ENCODE measurements around the gene PPP1R3G. TPM values are rescaled to one million over a fixed set of nuclear protein-coding genes. Genes with fewer than 3 reads are reported as not detected.

Gene PPP1R3G
- total RNA-seq, 1 donor from 2014 or later = not detected

- intact Hi-C loops (cut with micrococcal nuclease) = no loop called here
These were observed 13.9 kb upstream of the PPP1R3G start for GRCh38 chr6:5071216-5071615.

GRCh38 chr6:5072440-5072839 is 12.7 kb upstream of the PPP1R3G start:
- intact Hi-C loops (cut with micrococcal nuclease) = no loop called here

GRCh38 chr6:5073992-5074391 is 11.1 kb upstream of the PPP1R3G start:
- intact Hi-C loops (cut with micrococcal nuclease) = no loop called here

- intact Hi-C loops (cut with micrococcal nuclease) = no loop called here
These were observed 8.2 kb upstream of the PPP1R3G start for GRCh38 chr6:5076931-5077330.

GRCh38 chr6:5078121-5078669 is 6.9 kb upstream of the PPP1R3G start:
- intact Hi-C loops (cut with micrococcal nuclease) = no loop called here

GRCh38 chr6:5079692-5080091 is 5.4 kb upstream of the PPP1R3G start:
- intact Hi-C loops (cut with micrococcal nuclease) = loop anchor here (10.0 kb wide), 1 partner anchor 925 kb away; the partner anchor contains the start of gene NRN1

GRCh38 chr6:5080574-5080973 is 4.6 kb upstream of the PPP1R3G start:
- intact Hi-C loops (cut with micrococcal nuclease) = loop anchor here (10.0 kb wide), 1 partner anchor 924 kb away; the partner anchor contains the start of gene NRN1

DNA sequence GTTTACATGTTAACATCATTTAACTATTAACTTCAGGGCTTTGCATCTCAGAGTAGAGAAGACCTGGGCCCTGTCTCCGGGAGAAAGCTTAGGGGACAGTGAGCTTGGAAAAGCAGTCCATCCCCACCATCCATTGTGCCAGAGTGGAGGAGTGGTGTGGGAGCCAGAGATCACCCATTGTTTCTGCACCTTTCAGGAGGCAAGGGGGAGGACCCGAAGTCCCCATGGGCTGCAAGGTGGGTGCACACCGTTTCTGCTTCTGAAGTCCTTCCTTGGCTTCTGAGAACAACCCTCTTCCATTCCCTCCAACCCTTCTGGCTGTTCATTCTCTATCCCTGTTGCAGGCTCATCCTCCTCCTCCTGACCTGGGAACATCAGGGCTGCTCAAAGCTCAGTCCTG is 4.0 kb upstream of the PPP1R3G start:
- intact Hi-C loops (cut with micrococcal nuclease) = loop anchor here (10.0 kb wide), 1 partner anchor 924 kb away; the partner anchor contains the start of gene NRN1

DNA sequence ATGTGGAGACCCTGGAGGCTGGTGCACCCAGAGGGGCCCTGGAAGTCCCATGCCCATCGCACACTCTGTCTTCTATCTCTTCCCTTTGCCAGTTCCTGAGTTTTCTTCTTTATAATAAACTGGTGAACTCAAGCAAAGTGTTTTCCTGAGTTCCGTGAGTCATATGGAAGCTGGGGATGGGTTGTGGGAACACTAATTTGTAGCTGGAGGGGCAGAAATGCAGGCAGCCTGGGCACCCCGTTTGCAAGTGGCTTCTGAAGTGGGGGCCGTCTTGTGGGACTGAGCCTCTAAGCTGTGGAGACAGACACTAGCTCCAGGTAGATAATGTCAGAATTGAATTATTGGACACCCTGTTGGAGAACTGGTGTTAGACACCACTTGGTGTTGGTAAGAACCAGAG is 3.2 kb upstream of the PPP1R3G start:
- intact Hi-C loops (cut with micrococcal nuclease) = loop anchor here (10.0 kb wide), 1 partner anchor 923 kb away; the partner anchor contains the start of gene NRN1

- intact Hi-C loops (cut with micrococcal nuclease) = loop anchor here (10.0 kb wide), 1 partner anchor 922 kb away; the partner anchor contains the start of gene NRN1
These were observed 2.4 kb upstream of the PPP1R3G start for GRCh38 chr6:5082487-5083306.

DNA sequence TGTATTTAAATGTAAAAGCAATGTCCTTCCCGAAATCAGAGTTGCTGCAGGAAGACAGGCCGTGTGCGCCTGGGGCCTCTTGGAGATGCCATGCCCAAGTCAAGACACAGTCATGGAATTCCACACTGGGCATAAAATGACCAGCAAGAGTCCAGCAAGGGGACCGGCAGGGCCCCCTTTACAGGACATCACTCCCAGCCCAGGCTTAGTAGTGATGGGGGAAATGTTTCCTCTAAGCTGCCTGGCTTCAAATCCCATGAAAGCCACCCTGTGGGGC is 1.9 kb upstream of the PPP1R3G start:
- intact Hi-C loops (cut with micrococcal nuclease) = loop anchor here (10.0 kb wide), 1 partner anchor 922 kb away; the partner anchor contains the start of gene NRN1

GRCh38 chr6:5083813-5084359 is 1.3 kb upstream of the PPP1R3G start:
- intact Hi-C loops (cut with micrococcal nuclease) = loop anchor here (10.0 kb wide), 1 partner anchor 921 kb away; the partner anchor contains the start of gene NRN1

DNA sequence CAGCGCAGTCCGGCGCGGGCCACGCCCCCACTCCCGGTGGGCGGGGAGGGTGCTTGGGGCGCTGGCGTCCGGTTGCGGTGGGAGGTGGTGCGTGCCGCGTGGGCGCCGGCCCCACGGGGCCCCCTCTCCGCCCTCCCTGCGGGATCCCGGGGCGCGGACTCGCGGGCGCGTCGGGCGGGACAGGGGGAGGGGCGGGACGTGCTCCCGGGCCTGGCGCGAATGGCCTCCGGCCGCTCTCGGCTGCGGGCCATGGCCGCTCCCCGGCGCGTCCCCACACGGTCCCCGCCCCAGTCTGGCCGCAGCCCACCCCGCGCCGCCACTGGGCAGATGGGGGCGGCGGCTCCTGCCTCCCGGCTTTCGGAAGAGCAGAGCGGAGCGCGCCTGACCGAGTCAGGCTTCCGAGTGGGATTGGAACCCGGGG is 771 bp upstream of the PPP1R3G start:
- intact Hi-C loops (cut with micrococcal nuclease) = loop anchor here (10.0 kb wide), 1 partner anchor 920 kb away; the partner anchor contains the start of gene NRN1

GRCh38 chr6:5085648-5086293 is 630 bp downstream of the PPP1R3G start:
- intact Hi-C loops (cut with micrococcal nuclease) = loop anchor here (10.0 kb wide), 1 partner anchor 919 kb away; the partner anchor contains the start of gene NRN1

DNA sequence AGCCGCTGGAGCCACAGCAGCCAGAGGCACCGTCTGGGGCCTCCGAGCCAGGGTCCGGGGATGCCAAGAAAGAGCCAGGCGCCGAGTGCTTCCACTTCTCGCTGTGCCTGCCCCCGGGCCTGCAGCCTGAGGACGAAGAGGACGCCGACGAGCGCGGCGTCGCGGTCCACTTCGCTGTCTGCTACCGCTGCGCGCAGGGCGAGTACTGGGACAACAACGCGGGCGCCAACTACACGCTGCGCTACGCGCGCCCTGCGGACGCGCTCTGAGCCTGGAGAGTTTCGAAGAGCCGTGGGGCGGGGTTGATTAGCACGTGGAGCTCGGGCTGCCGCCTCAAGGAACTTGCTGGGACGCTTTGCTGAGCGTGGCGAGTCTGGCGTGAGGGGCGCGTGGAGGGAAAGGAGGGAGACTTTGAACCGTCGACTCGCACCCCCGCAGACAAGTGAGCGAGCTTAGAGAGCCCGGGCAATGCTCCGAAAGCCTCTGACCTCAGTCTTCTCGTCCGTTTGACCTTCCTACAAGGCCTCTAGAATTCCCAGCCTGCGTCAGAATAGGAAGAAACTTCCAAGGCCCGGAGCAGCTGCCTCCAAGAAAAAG is 1.3 kb downstream of the PPP1R3G start:
- intact Hi-C loops (cut with micrococcal nuclease) = loop anchor here (10.0 kb wide), 1 partner anchor 918 kb away; the partner anchor contains the start of gene NRN1

- intact Hi-C loops (cut with micrococcal nuclease) = loop anchor here (10.0 kb wide), 1 partner anchor 917 kb away; the partner anchor contains the start of gene NRN1
These were observed 2.2 kb downstream of the PPP1R3G start for GRCh38 chr6:5087389-5087788.

DNA sequence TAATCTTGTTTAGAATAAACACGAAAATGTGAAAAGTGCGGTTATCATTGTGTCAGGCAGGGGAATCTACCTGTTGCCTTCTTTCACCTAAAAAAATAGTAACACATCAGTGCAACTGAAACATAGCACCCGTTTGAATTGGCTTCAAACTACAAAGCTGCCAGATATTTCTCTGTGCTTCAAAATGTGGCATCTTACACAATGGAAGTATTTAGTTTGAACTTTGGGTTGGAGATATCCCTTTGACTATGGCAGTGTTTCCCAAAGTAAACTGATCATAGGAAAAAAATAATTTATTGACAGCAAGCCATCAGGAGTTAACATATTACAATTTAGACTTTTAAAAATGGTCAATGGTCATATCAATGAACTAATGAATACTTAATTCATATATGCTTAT is 3.6 kb downstream of the PPP1R3G start:
- intact Hi-C loops (cut with micrococcal nuclease) = loop anchor here (10.0 kb wide), 1 partner anchor 916 kb away; the partner anchor contains the start of gene NRN1

DNA sequence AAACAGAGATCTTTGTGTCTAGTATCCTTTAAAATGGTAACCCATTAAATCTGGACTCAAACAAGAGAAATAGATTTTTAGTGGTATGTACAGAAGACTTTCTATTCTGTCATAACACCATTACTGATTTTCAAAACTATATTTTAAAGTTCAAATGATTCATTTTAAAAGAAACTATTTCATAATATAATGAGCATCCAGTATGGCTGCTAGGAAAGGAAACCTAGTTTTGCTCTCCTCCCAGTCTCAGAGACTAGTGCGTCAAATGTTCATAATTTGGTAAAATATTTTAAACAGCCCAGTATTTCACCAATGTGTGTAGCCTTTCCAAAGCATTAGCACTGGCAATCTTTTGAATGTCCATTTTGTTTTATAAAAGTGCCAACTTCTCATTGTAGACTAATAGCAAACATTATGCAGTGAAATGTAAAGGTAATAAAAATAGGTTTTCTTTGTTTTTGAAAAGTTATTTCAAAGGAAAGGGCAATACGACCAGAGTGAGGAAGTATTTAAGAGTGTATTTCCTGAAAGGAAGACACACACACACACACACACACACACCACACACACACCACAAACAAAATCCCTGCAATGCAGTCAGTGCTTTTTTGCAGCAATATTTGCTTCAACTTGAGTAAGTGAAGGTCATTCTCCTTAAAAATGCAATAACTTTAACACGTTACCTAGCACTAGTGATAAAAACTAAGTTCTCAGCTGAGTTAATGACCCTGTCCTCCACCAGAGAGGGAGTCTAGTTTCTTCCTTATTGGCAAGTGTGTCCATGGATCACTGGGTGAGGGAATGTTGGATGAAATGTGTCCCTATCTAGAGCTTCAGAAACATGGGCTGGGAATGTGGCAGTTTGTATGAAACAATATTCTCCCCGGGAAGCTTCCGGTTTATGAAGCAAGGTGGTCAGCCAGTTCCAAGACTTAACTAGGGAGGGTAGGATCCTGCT is 4.6 kb downstream of the PPP1R3G start:
- intact Hi-C loops (cut with micrococcal nuclease) = loop anchor here (10.0 kb wide), 1 partner anchor 915 kb away; the partner anchor contains the start of gene NRN1

GRCh38 chr6:5090603-5091002 is 5.5 kb downstream of the PPP1R3G start:
- intact Hi-C loops (cut with micrococcal nuclease) = no loop called here

All from T-helper 1 cell treated with Interleukin-12 subunit alpha and Interleukin-12 subunit beta and Interleukin-4 antibody, amounts not matched to agents 30 ng/mL and 1 ng/mL, for 36 hours (primary cell).